ENCODE data around the gene RNASEH1.
A peak's percentile ranks its signal among the peaks of the same experiment; 100 is the strongest.

GRCh38 chr2:3518496-3519254 lies 39.5 kb downstream of the RNASEH1 start:
- peak; percentile 88 for TF ChIP-seq POLR2A (IDR thresholded peaks at IDR 0.05; ENCODE audit: low read depth, low read length)
- no peak for TF ChIP-seq TAF1 (IDR thresholded peaks at IDR 0.05; ENCODE audit: low read depth, low read length)
- TF ChIP-seq POLR2AphosphoS5 (IDR thresholded peaks at IDR 0.05; ENCODE audit: low read depth, low read length), result peak; percentile 86; the same call in 1 of the 2 replicates
- TF ChIP-seq POU2F2 (IDR thresholded peaks at IDR 0.05; ENCODE audit: low read depth, low read length), result 0 out of 2 replicates have a peak, but pooled peaks have one; percentile 21
- no peak for TF ChIP-seq PAX5 (IDR thresholded peaks at IDR 0.05; ENCODE audit: insufficient read depth, low read length, severe bottlenecking)

Measured in GM12891 (cell line).